H9 (cell line): ENCODE data around the gene FAM120A. TPM values are rescaled to one million over a fixed set of nuclear protein-coding genes. Genes with fewer than 3 reads are reported as not detected.

Experiments
- DNase-seq: peaks from one replicate; pipeline ENCODE4 v3.0.0-alpha.2; 2017
- H2AFZ ChIP-seq: one replicate; pipeline ENCODE4 v1.6.1; 2013; ENCODE audit warnings: mild to moderate bottlenecking, low read length, control low read depth, moderate library complexity
- H2AK5ac ChIP-seq: 2 replicates; pipeline ENCODE4 v1.6.1; 2013; ENCODE audit warnings: low read length, control low read depth, mixed read lengths; ENCODE audit not compliant: insufficient read length
- H2BK120ac ChIP-seq: one replicate; pipeline ENCODE4 v1.6.1; 2013; ENCODE audit warnings: low read depth, mild to moderate bottlenecking, low read length, control low read depth, inconsistent platforms; ENCODE audit not compliant: poor library complexity, severe bottlenecking
- H2BK12ac ChIP-seq: 2 replicates; pipeline ENCODE4 v1.6.1; 2013; ENCODE audit warnings: low read length, control low read depth, mixed read lengths, low read depth; ENCODE audit not compliant: insufficient read length
- H2BK15ac ChIP-seq: 2 replicates; pipeline ENCODE4 v1.6.1; 2013; ENCODE audit warnings: low read depth, low read length, control low read depth
- H2BK20ac ChIP-seq: one replicate; pipeline ENCODE4 v1.6.1; 2013; ENCODE audit warnings: low read depth, mild to moderate bottlenecking, low read length, control low read depth, inconsistent platforms; ENCODE audit not compliant: poor library complexity, severe bottlenecking
- H2BK5ac ChIP-seq: 2 replicates; pipeline ENCODE4 v1.6.1; 2013; ENCODE audit warnings: low read length, control low read depth, mixed read lengths; ENCODE audit not compliant: insufficient read length
- H3K14ac ChIP-seq: 2 replicates; pipeline ENCODE4 v1.6.1; 2013; ENCODE audit warnings: low read length, control low read depth; ENCODE audit not compliant: insufficient read depth
- H3K18ac ChIP-seq: 2 replicates; pipeline ENCODE4 v1.6.1; 2013; ENCODE audit warnings: low read depth, mild to moderate bottlenecking, mixed read lengths, low read length, control low read depth; ENCODE audit not compliant: insufficient read length
- H3K23ac ChIP-seq: 2 replicates; pipeline ENCODE4 v1.6.1; 2013; ENCODE audit warnings: low read length, control low read depth, mixed read lengths, low read depth; ENCODE audit not compliant: insufficient read length
- H3K23me2 ChIP-seq: 2 replicates; pipeline ENCODE4 v1.6.1; 2013; ENCODE audit warnings: low read depth, mild to moderate bottlenecking, mixed read lengths, low read length, control low read depth; ENCODE audit not compliant: insufficient read length, poor library complexity, severe bottlenecking
- H3K27ac ChIP-seq: 2 replicates; pipeline ENCODE4 v1.5.1; 2013; ENCODE audit warnings: low read length, control low read depth, mixed read lengths, low read depth; ENCODE audit not compliant: insufficient read length
- H3K27me3 ChIP-seq: 2 replicates; pipeline ENCODE4 v1.6.1; 2013; ENCODE audit warnings: low read length, control low read depth, inconsistent platforms; ENCODE audit not compliant: insufficient read depth
- H3K4ac ChIP-seq: 2 replicates; pipeline ENCODE4 v1.6.1; 2013; ENCODE audit warnings: low read depth, mild to moderate bottlenecking, control low read depth, inconsistent platforms, low read length, moderate library complexity
- H3K4me1 ChIP-seq: 2 replicates; pipeline ENCODE4 v1.6.1; 2013; ENCODE audit warnings: low read length, control low read depth, inconsistent platforms; ENCODE audit not compliant: insufficient read depth
- H3K4me2 ChIP-seq: 2 replicates; pipeline ENCODE4 v1.6.1; 2013; ENCODE audit warnings: low read length, control low read depth, mixed read lengths; ENCODE audit not compliant: insufficient read length, insufficient read depth
- H3K56ac ChIP-seq: 2 replicates; pipeline ENCODE4 v1.6.1; 2013; ENCODE audit warnings: low read depth, mild to moderate bottlenecking, mixed read lengths, low read length, control low read depth; ENCODE audit not compliant: insufficient read length
- H3K79me1 ChIP-seq: 2 replicates; pipeline ENCODE4 v1.6.1; 2013; ENCODE audit warnings: low read depth, mild to moderate bottlenecking, moderate library complexity, low read length, control low read depth, inconsistent platforms; ENCODE audit not compliant: insufficient read depth, poor library complexity, severe bottlenecking
- H3K79me2 ChIP-seq: 2 replicates; pipeline ENCODE4 v1.6.1; 2013; ENCODE audit warnings: low read length, control low read depth, inconsistent platforms; ENCODE audit not compliant: insufficient read depth
- H3K9ac ChIP-seq: 2 replicates; pipeline ENCODE4 v1.6.1; 2013; ENCODE audit warnings: low read length, control low read depth, mixed read lengths; ENCODE audit not compliant: insufficient read length; ENCODE audit errors: extremely low read depth
- H3K9me3 ChIP-seq: one replicate; pipeline ENCODE4 v1.6.1; 2013; ENCODE audit warnings: low read depth, low read length, inconsistent platforms; ENCODE audit not compliant: control insufficient read depth
- H3T11ph ChIP-seq: one replicate; pipeline ENCODE4 v1.6.1; 2013; ENCODE audit warnings: mild to moderate bottlenecking, low read length, control low read depth, inconsistent platforms
- H4K20me1 ChIP-seq: one replicate; pipeline ENCODE4 v1.6.1; 2013; ENCODE audit not compliant: control insufficient read depth, insufficient read length, insufficient read depth
- H4K5ac ChIP-seq: 2 replicates; pipeline ENCODE4 v1.6.1; 2013; ENCODE audit warnings: low read depth, mild to moderate bottlenecking, mixed read lengths, low read length, control low read depth; ENCODE audit not compliant: insufficient read length
- H4K8ac ChIP-seq: replicated peaks from 2 replicates; pipeline ENCODE4 v1.6.1; 2013; ENCODE audit warnings: low read length, control low read depth, mixed read lengths, low read depth; ENCODE audit not compliant: insufficient read length
- H4K91ac ChIP-seq: 2 replicates; pipeline ENCODE4 v1.6.1; 2013; ENCODE audit warnings: low read depth, mild to moderate bottlenecking, moderate library complexity, mixed read lengths, low read length, control low read depth; ENCODE audit not compliant: insufficient read length
- H3K27ac Mint-ChIP-seq, 3 experiments: 2 replicates in 2 of 3; 3 replicates in 1 of 3; pipeline ENCODE4 v1.8.0; 2020 to 2021; ENCODE audit warnings: mixed read lengths in 3 of 3, mild to moderate bottlenecking in 1 of 3, moderate library complexity in 1 of 3
- H3K27me3 Mint-ChIP-seq: 2 replicates; pipeline ENCODE4 v1.8.0; 2021; ENCODE audit warnings: low read depth, mild to moderate bottlenecking, moderate library complexity, mixed read lengths
- H3K36me3 Mint-ChIP-seq, 3 experiments: 2 replicates in 2 of 3; 3 replicates in 1 of 3; pipeline ENCODE4 v1.8.0; 2020 to 2021; ENCODE audit warnings: low read depth in 3 of 3, mixed read lengths in 3 of 3; ENCODE audit not compliant: insufficient read depth in 1 of 3
- H3K4me1 Mint-ChIP-seq, 2 experiments: 2 replicates each; pipeline ENCODE4 v1.8.0; 2020; ENCODE audit warnings: mixed read lengths in 2 of 2
- H3K4me3 Mint-ChIP-seq, 2 experiments: 2 replicates in 1 of 2; 3 replicates in 1 of 2; pipeline ENCODE4 v1.8.0; 2020 to 2021; ENCODE audit warnings: mild to moderate bottlenecking in 2 of 2, mixed read lengths in 2 of 2, moderate library complexity in 1 of 2
- H3K9me3 Mint-ChIP-seq, 2 experiments: 2 replicates in 1 of 2; 3 replicates in 1 of 2; pipeline ENCODE4 v1.8.0; 2020; ENCODE audit warnings: mild to moderate bottlenecking in 2 of 2, mixed read lengths in 2 of 2, moderate library complexity in 1 of 2
- WGBS: extraction: QIAGEN DNeasy Blood & Tissue Kit; methylation state at CpG from one replicate; pipeline ENCODE4 v1.1.7; 2013; ENCODE audit warnings: missing lambda C conversion rate, low lambda C conversion rate, mixed read lengths; ENCODE audit not compliant: insufficient read length; ENCODE audit errors: extremely low coverage; 5-methylcytosine and 5-hydroxymethylcytosine counted together
- total RNA-seq: library from RNA; stranded (reverse); gene quantifications from 2 replicates; pipeline ENCODE4 v1.2.1, GENCODE V29; 2021
- TF ChIP-seq, protein P1 (sequence below): fragments of 200-600 bp; sonication (generic); conservative IDR thresholded peaks from 3 replicates; pipeline ENCODE4 v1.8.0; 2021; ENCODE audit warnings: antibody characterized with exemption, mild to moderate bottlenecking

FAM120A gene
- total RNA-seq, 1 experiment from 2014 or later, result 57.7 TPM

GRCh38 chr9:93463638-93464248 is 12.3 kb downstream of the FAM120A start:
- Mint-ChIP-seq H3K27ac (no peak overlapping the region), H3K9me3 (no peaks in the 10 kb centered on the region), H3K4me1 (peaks cover 72 to 77% of the 10 kb centered on the region in 2 experiments), H3K36me3 (no peaks in the 10 kb centered on the region), H3K4me3 (no peak overlapping the region), H3K27me3 (no peaks in the 10 kb centered on the region)
- H3K23me2 ChIP-seq, result no peaks in the 10 kb centered on the region
- H3K56ac ChIP-seq, result no peak overlapping the region
- no peaks in the 10 kb centered on the region for H3K27me3 ChIP-seq
- H3K79me1 ChIP-seq, result peaks cover 14% of the 10 kb centered on the region
- no peak overlapping the region for H4K91ac ChIP-seq
- no peak overlapping the region for H3K9ac ChIP-seq
- no peak overlapping the region for H2BK15ac ChIP-seq
- DNase-seq, result no peak
- peaks cover 23% of the 10 kb centered on the region for H3K4me1 ChIP-seq
- H2BK12ac ChIP-seq, result no peak overlapping the region
- no peak overlapping the region for H2BK5ac ChIP-seq
- no peaks in the 10 kb centered on the region for H3K9me3 ChIP-seq
- no peak overlapping the region for H3K4ac ChIP-seq
- no peak overlapping the region for H4K8ac ChIP-seq
- TF ChIP-seq, protein P1, sequence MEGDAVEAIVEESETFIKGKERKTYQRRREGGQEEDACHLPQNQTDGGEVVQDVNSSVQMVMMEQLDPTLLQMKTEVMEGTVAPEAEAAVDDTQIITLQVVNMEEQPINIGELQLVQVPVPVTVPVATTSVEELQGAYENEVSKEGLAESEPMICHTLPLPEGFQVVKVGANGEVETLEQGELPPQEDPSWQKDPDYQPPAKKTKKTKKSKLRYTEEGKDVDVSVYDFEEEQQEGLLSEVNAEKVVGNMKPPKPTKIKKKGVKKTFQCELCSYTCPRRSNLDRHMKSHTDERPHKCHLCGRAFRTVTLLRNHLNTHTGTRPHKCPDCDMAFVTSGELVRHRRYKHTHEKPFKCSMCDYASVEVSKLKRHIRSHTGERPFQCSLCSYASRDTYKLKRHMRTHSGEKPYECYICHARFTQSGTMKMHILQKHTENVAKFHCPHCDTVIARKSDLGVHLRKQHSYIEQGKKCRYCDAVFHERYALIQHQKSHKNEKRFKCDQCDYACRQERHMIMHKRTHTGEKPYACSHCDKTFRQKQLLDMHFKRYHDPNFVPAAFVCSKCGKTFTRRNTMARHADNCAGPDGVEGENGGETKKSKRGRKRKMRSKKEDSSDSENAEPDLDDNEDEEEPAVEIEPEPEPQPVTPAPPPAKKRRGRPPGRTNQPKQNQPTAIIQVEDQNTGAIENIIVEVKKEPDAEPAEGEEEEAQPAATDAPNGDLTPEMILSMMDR, result no peak
- no peak overlapping the region for H3K4me2 ChIP-seq
- no peak overlapping the region for H3K27ac ChIP-seq
- no peak overlapping the region for H2AFZ ChIP-seq
- no peak overlapping the region for H3K23ac ChIP-seq
- H3T11ph ChIP-seq, result no peak overlapping the region
- H2BK20ac ChIP-seq, result no peak overlapping the region
- no peak overlapping the region for H2AK5ac ChIP-seq
- H4K20me1 ChIP-seq, result no peaks in the 10 kb centered on the region
- WGBS, result no CpG with 5 or more reads among the region's 4 CpGs
- H2BK120ac ChIP-seq, result no peak overlapping the region
- no peak overlapping the region for H3K14ac ChIP-seq
- peaks cover 40% of the 10 kb centered on the region for H3K79me2 ChIP-seq
- no peak overlapping the region for H3K18ac ChIP-seq
- H4K5ac ChIP-seq, result no peak overlapping the region
